ENCODE measurements around the gene NRXN3.

Gene NRXN3

DNA sequence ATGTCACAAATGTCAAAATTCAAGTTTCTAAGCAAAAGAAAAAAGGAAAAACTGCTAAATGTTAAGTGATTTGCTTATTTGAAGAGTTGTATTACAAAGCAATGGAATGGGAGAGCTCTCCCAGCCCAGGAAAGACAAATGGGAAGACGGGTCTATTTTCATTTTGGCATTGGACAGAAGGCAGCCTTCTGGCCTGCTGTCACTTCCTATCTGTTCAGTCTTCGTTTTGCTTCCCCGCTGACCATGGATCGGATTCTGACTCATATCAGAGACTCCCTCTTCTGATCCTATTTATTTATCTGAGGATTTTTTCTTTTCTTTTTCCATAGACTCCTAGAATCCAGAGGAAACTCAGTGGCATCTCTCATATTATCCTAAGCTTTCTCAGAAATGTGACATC, 1406.3 kb downstream of the NRXN3 start:
- no peak for DNase-seq

DNA sequence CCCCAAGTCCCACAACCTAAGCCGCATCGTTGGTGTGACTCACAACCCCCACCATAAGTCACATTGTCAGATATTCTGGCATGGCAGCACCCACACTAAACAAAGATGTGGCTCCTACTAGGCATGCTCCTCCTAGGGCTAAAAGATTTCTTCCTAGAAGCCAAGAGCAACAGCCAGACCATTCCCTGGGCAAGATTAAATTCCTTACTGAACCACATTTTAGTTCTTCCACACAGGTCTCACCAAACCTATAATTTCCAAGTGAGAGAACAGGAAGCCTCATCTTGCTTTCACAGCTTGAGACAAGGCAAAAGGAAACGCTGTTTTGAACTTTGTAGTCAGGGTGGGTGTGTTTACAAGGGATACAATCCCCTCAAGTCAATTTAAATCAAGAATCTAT, 1408.3 kb downstream of the NRXN3 start:
- DNase-seq, result no peak

DNA sequence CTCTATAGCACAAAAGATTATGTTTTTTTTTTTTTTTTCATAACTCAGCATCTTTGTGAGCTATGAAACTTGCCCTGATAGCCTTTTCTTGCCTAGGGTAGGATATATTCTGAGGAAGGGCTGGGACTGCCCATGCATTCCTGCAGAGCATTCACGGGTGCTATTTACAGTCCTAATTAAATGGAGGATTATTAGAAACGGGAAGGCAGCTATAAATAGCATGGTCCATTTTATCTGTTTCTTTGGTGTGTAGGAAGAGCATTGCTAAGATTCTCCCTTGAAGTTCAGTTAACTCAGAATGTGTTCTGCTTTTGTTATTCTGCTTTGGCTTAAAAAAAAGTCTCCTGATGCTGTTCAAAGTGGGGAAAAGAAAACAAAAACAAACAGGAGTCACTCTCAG, 1410.2 kb downstream of the NRXN3 start:
- DNase-seq, result no peak

DNA sequence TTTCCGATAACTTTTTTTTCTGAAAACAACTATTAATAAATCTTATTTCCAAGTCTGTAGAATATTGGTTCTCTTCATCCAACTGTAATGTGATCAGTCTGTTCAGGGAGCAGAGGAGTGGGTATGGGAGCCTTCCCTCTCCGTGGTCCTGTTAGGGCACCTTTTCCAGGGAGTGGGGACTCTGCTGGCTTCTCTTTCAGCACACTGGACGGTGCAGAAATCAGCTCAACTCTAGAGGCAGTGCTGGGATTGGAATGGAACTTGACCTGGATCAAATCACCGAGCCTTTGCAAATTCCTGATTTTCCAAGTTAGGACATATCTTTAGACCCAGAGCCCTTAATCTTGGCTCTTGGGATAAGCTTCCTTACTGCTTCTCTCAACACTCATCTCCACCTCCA, 1410.7 kb downstream of the NRXN3 start:
- DNase-seq, result no peak

DNA sequence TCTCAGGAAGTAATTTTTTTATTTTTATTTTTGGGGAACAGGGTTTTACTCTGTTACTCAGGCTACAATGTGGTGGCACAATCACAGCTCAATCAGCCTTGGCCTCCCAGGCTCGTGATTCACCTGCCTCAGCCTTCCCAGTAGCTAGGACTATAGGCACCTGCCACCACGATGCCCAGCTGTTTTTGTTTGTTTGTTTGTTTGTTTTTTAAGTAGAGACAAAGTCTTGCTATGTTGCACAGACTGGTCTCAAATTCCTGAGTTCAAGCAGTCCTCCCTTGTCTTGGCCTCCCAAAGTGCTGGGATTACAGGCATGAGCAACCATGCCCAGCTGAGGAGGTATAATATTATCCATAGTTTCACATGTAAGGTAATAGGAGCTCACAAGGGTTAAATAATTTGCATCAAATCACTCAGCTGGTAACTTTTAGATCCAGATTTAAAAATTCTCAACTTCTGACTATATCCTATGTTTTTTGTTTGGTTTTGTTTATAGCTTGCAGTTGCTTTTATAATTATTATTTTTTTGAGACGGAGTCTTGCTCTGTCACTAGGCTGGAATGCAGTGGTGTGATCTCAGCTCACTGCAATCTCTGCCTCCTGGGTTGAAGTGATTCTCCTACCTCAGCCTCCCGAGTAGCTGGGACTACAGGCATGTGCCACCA, 1411.9 kb downstream of the NRXN3 start:
- no peak for DNase-seq

DNA sequence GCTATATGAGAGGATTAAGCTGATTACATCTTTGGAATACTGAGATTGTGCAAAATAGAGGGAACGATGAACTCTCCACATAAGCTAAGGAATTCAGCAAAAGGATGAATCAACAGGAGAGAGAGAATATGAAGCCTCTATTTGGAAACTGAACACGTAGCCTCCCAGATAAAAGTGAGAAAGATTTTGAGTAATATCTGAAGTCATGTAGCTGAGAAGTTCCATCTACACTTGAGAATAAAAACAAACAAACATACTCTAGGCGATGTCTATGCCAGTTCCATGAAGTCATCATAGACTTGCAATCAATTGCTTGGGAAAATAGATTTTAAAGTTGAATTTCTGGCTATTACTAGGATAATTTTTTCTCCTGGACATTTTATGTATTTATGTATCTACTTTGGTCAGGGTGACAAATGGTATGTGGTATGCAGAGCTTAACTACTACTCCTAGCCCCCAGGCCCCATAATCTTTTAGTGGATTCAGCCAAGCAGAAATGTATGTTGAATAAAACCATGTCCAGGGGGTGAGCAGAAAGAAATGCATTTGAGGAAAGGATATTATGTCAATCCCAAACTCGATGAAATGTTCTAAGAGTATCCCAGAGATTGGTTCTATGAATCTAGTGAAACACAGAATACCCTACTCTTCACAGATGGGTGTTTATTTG, 1413.7 kb downstream of the NRXN3 start:
- DNase-seq, result no peak

DNA sequence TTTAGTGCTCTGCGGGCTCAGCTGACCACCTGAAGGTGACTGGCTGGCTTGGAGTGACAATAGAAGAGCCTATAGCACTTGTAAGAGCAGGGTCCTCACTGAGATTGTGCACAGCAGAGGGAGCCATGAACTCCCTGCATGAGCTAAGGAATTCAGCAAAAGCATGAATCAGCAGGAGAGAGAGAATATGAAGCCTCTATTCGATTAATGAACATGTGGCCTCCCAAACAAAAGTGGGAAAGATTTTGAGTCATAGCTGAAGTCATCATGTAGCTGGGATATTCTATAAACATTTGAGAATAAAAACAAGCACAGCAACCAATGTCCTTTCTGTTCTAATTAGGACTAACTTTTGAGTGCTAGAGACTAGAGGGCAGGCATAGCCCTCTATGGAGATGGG, 1414.5 kb downstream of the NRXN3 start:
- DNase-seq, result no peak

DNA sequence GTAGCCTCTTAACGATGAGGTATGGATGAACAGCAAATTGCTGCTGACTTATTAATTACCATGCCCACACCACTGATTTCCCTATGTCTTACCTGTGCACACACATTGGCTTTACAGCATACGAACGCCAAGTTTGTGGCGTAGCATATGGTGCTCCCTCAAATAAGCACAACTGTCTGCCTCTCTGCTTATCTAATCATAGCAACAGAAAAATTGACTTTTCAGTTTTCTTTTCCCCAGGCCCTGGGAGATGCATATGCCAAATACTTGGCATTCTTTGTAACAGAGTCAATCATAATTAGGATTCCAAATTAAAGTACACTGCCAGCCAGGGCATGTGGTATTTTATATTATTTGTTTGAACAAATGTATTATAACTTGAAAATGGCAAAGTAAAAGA, 1415.7 kb downstream of the NRXN3 start:
- DNase-seq, result no peak

DNA sequence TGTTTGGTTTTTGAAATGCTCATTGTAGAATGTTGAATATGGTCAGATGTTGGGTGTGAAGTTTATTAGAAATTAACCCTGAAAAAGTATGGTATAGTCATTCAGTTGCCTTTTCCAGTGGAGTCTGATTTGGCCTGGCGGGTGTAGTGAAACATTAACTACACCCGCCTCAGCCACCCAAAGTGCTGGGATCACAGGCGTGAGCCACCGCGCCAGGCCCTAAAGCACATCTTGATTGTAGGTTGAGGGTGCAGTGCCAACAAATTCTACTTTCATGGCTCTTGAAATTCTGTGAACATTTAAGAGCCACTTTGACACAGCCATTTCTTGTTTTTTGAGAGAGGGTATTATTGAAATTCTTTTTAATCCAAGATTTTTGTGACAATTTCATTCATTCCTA, 1416.2 kb downstream of the NRXN3 start:
- no peak for DNase-seq

DNA sequence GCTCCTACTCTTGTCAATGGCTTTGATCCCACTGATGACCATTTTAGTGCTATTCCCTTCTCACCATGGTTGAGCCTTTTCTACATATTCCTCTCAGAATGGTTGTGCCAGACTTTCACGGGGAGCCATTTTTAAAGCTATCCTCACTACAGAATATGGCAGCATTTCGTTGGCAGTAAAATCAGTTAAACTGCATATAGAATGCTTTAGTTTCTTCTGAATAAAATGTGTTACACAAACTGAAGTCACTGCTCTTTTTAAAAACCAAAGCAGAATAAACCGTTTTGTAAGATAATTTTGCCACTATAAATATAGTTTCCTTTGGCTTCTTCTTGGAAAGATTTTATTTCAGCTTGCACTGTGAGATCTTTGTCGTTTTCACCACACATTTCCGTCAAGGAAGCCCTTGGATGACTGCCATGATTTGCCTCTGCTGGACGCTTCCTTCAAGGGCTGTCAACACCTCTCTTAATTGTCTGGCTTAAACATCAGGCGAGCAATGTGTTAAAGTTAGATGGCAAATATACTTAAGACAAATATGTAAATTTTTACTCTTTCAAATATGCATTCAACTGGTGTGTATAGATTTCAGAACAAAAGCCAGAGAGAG, 1416.9 kb downstream of the NRXN3 start:
- DNase-seq, result peak; percentile 12

DNA sequence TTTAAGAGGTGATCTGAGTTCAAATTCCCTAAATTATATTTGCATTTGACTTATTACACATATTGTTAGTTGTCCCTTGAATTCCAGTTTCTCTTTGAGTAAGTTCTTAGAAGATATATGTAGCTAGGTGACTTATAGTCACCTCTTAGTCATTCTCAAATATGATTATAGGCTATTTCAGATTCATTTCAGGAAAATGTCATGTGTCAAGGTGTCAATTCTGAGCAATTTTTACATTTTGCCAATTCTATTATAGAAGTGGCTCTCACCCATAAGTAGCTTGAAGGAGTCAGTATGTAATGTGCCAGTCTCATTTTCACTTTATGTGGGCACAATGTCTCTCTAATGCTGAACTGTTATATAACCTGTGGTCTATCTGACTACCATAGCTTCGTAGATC, 1417.7 kb downstream of the NRXN3 start:
- no peak for DNase-seq

DNA sequence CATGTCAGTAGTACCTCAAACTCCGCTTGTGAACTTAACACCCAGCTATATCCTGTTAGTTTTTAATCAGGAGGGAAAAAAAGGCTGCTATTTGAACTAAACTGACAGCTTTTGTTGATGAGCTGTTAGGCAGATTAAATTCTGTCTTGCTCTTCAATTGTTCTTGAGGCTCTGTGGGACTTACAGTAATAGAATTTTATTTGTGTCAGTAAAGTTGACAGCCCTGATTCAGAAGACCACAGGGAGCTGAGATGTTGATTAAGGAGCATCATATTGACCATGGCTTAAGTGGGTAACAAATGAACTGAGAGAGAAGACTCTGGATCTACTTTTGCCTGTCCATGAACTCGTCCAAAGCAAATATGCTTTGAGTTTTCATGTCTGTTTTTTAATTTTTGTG, 1418.2 kb downstream of the NRXN3 start:
- no peak for DNase-seq

DNA sequence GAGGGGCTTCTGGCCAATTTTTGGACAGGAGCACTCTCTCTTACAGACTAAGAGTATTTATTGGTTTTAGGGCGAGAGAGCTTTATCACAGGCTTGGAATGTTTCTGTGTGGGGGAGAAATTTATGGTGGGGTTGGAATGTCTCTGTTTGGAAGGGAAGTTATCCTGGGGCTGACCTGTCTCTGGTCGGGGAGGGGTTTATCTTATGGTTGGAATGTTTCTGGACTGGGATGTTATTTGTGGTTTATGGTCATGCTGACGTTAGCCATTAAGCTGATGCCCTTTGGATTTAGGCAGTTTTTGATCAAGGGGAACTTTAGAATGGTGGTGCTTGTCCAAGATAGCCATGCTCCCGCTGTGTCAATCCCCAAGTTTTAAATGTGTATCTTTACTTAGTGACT, 1426.4 kb downstream of the NRXN3 start:
- DNase-seq, result no peak

DNA sequence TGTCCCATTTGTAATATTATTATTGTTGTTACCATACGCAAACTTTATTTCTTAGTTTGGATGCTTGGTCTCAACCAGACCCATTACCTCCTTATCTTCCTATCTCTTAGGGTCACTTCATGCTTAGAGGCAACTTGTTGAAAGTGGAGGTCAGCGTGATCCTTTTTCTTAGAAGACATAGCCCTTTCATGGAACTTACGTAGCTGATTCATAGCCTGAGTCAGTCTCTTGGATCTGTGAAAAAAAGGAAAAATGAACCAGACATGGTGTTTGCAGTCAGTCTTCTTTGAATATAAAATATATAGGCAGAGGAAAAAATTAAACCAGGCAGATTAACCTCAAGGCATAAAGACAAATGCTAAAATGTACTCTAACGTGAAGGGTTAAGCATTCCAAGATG, 1427.4 kb downstream of the NRXN3 start:
- DNase-seq, result no peak

DNA sequence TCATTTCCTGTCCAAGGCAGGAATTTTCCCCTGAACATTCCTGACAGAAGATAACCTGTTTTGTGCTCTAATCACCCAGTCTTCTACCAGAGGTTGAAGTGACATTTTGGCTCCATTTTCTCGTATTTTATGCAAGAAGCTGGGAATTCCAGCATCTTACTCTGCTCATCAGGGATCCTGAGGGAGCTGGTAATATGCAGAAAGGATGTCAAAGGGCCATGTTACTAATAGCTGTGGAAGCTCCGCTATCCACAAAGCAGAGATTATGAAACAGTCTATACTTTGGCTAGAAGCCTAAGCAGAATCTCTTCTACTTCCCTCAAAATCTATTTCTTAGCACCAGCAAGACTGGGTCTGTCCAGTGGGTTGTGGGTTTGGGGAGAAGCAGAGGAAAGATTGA, 1428.2 kb downstream of the NRXN3 start:
- DNase-seq, result no peak

DNA sequence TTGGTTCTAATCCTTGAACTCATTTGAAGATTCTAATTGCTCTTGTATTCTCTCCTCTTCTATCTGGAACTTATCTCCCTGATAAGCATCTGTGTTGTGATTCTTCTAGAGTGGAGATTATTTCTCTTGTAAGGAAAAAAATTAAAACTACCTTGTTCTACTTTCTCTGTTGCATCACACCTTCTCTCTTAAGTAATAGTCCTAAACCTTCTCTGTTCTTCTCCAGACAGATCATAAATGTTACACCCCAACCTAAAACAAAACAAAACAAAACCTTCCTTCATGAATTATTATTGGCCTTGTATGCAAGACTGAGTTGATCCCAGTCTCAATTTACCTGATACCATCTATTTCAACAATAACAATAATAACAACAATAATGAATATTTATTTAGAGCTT, 1429.1 kb downstream of the NRXN3 start:
- DNase-seq, result no peak

DNA sequence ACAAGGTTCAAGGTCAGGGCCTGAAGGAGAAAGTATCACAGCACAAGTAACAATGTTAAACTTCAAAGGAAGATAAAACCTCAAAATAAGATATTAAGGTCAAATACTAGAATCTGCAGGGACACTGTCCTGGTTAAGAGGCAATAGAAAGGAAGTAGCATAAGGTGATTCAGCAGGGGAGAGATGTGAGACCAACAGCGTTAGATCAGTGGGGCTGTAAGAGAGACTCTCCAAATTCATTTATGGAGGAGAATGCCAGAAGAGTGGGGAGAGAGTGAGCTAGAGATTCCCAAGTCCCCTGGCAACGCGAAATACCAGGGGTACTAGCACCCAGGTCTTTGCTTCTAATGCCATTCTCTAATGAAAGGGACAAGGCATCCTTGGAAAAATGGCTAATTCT, 1430.2 kb downstream of the NRXN3 start:
- DNase-seq, result no peak

DNA sequence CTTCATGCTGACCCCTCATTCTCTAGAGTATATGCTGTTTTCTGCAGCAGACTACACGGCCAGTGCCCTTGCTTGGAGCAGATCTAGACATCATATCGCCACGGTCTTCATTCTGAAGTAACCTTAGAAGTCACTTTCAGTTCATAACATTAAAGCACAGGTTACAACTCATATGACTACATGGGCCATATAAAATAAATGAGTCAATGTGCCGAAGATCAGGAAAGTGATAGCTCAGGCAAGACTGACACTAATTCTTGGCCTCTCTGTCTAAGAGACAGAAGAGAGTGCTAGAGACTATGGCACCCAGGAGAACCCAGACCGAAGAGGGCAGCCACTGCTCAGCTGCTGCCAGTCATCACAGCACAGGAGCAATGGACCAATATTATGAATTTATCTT, 1431.4 kb downstream of the NRXN3 start:
- DNase-seq, result no peak

DNA sequence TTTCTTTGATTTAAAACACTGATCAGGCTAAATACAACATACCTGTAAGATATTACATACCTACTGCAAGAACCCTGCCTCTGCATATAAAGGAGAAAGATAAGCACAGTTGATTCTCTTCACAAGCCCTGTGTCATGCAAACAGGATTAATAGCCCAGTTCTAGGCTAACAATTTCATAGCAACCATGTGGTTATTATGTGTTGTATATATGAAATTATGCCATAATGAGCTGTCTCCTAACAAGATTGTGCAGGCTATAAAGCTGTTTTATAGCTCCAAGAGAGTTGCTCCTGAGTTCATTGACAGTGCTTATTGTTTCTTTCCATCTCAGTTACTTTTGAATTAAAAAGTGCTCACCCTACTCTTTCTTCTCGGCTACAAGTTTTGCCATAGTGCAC, 1431.9 kb downstream of the NRXN3 start:
- DNase-seq, result no peak

DNA sequence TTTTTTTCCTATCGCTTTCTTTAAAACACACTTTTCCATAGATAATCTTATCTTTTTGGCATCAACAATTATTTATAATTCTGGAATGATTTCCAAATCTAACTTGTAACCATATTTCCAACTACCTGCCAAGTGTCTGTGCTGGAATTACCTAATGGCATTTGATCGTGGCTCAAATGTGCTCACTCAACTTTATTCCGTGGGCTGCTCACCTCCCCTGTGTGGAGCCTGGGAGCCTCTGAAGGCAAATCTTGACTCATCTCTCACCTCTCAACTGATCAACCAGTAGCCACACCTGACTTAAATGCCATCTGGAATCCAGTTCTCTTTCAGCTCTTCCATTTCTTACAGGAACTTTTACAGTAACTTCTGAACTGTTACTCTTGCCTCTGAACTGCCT, 1432.6 kb downstream of the NRXN3 start:
- DNase-seq, result no peak

DNA sequence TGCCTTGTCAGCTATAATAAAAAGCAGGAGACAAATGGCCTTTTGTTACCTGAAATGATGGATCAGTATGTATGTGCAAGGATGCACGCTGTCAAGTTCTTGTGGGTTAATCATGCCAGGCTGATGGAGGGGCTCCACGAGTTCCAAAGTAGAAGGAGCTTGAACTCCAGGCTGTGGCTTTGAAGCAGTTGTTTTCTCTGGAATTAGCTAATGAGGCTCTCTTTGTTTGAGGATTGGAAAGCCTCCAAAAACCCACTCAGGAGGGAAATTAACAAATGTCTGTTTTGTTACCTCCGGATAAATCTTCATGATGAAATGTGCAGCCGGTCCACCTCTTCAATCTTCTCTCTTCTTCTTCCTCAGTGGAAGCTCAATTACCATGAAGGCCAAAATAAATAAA, 1435.7 kb downstream of the NRXN3 start:
- peak; percentile 87 for DNase-seq

DNA sequence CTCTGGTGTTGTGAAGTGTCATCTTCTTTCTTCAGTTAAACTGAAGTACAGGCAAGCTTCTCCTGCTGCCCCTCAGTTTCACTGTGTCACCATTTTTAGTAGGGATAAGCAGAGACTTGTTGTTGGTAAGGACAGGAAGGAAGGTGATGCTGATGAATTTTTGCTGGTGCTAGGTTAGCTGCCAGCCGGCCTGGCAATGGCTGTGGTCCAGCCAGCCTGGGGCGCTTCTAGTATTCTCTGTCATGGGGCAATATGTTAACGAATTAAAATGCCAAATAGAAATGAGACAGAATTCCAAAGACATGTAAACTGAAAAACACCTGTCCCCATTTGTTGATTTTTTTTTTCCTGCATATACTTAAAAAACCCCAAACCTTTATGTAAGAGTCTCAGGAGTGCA, 1438.3 kb downstream of the NRXN3 start:
- no peak for DNase-seq

DNA sequence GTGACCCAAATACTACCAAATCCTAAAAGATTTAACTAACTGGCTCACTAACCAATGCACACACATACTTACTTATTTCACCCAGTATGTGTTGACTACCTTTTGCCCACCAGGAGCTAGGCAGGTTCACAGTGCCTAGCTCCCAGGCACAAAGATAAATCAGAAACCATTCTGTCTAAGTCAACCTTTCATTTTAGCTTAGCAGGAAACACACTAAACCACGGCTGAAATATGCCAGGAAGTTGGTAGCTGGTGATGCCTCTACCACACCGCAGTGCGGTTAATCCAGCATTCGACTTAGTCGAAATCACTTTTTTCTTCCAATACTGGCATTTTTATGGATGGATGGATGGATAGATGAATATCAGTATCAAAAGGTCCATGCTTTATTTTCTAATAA, 1443.5 kb downstream of the NRXN3 start:
- no peak for DNase-seq

DNA sequence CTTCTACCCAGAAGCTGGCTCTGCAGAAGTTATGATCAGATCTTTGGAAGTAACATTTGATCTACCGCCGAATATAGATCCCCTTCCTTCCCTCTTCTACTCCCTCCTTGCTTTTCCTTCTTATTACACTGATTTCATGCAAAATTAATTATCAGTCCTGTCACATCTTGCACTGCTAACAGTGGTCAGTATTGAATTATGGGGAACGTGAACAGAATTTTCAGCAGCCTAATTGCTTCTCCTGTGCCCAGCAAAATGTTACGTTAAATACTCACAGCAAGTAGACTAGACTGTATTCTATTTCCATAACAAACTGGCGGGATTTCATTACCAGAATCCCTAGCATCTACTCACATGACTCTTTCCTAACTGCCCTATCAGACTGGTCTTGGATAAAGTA, 1444.3 kb downstream of the NRXN3 start:
- DNase-seq, result no peak

DNA sequence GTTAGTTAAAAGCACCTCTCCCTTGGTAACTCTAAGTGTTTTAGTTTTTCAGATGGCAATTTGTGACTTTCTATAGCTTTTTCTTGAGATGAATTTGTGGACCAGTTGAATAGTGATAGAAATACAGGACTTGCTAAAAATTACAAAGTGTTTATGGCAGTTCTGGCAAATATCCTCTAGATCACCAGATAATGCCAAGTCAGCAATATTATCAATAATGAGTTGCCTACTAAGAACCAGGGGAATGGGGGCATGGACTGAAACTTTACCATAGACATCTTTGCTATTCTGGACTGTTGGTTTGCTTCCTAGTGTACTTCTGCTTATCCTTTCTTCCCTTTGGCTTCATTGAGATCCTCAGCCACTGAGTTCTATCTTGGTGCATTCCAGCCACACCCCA, 1456.9 kb downstream of the NRXN3 start:
- no peak for DNase-seq

Data from DMS153 (cell line).